HG03439 (cell line): Measurements from ENCODE around the gene SCP2.

Experiments
- ATAC-seq: cut with Tn5 transposase; IDR thresholded peaks from one replicate; pipeline ENCODE4 v1.9.1; 2021; ENCODE audit warnings: mild to moderate bottlenecking, moderate library complexity; ENCODE audit not compliant: unreplicated experiment

Gene SCP2

DNA sequence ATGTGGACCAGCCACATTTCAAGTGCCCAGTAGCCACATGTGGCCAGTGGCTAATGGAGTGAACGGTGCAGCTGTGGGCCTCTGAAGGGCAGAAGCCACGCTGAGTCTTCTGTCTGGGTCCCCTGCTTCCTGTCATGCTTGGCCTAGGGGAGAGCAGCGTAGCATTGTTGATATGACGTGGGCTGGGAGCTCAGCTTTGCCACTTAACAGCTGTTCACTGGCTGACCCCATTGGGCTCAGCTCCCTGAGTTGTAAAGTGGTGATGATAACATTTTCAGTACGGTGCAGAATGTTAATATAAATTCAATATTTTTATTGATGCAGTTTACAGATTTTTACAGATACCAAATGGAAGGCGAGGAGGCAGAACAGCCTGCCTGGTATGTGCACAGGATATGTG, 139.4 kb downstream of the SCP2 start:
- ATAC-seq = no peak

- ATAC-seq = no peak
These were observed 140.0 kb downstream of the SCP2 start for GRCh38 chr1:53066891-53067738.

- no peak for ATAC-seq
These were observed 140.8 kb downstream of the SCP2 start for GRCh38 chr1:53067886-53068285.

DNA sequence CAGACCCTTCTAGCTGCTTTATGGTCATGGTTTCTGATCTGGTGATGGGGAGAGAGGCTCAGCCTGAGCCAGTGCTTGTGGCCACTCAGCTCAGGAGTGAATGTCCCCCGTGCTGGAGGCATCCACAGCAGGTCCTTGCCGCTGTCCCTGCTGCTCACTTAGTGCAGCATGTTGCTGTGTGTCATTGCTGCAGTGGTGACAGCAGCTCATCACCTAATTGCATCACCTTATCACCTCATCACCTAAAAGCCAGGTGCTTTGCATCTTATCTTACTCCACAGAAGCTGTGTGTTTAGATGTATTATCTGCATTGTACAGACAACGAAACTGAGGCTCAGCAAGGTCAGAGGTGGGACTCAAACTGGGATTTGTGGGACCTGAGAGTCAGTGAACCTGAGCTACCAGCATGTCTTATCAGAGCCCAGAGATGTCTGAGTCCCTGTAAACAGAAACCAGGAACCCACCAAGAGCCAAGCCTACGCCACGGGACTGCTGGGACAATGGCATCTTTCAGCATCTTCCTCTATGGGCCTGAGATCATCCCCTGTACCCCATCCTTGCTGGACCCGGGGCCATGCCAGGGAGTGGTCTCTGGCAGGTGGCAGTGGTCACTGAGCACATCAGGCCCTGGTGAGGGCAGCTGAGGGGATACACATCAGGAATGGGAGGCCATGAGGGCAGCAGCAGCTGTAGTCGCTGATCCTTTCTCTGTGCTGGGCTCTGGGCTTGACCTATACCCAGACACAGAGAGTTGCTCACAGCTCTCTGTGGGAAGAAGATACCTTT, 141.4 kb downstream of the SCP2 start:
- no peak for ATAC-seq

DNA sequence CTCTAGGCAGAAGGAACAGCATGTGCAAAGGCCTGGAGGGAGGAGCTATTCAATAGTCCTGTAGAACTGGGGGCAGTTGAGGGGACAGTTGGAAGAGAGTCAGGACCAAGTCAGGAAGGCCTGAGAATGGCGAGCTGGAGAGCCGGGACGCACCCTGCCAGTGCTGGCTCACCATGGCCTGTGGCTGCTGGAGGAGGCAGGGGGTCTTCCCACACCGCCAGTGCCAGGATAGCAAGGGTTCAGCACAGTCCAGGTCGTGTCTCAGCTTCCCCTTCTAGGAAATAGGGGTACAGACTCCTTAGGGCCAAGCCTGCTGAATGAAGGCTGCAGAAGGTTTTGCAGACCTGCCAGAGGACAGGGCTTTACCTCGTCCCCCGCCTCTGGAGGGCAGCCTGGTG, 142.2 kb downstream of the SCP2 start:
- ATAC-seq = no peak

- no peak for ATAC-seq
These were observed 142.7 kb downstream of the SCP2 start for GRCh38 chr1:53069663-53070327.

DNA sequence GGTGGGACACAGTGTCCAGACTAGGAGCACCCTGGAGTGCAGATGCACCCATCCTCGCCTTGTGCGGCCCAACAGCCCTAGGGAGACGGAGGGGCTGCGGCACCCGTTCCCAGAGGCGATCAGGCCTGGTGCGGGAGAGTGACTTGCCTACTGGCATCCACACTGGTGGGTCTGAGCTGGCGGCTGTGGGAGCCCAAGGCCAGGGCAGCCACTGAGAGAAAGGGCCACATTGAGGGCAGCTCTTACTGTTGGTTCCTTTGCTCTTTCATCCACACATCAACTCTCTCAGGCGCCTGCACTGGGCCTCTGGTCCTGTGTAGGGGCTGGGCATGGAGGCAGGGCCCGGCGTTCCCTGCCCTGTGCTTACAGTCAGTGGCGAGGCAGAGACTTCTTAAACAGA, 143.5 kb downstream of the SCP2 start:
- no peak for ATAC-seq

DNA sequence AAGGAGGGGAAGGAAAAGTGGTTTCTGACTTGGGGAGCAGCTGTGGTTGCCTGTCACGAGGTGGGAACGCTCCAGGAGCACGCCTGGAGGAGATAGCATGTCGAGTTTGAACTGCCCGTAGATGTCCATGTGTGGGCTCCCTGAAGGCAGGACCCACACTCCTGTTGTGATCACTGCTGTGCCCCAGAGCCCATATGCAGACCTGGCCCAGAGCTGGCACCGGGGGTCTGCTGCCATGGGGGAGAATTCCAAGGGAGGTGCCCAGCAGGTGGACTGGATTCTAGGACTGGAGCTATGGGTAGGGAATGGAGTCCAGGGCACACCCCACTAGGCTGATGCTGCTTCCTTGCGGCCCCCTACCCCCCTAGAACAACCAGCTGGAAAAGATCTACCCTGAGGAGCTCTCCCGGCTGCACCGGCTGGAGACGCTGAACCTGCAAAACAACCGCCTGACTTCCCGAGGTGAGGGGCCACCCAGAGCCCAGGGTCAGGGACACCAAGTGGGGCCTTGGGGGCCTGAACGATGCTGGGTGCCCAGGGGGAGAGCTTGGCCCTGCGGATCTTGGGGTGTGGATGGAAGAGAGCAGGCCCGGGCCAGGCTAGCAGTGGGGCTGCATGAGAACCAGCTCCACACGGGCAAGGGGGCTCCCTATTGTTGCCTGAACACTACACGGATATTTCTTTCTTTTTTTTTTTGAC, 144.2 kb downstream of the SCP2 start:
- ATAC-seq = no peak

- ATAC-seq = no peak
These were observed 144.8 kb downstream of the SCP2 start for GRCh38 chr1:53071915-53072314.

DNA sequence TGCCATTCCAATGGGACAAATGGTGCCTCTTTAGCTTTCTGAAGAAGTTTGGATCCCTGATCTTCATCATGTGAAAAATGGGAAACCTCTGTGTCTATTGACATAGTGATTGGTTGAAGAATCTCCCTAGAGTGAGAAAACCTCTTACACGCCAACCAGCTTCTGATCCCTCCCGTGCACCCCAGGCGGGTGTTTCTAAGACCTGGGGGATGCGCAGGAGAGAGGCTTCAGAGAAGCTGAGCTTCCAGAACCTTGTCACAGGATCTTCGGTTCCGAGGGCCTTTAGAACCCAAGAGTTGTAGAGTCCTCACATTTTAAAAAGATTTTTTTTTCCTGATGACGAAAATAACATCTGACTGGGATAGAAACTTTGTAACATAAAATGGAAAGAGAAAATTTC, 146.2 kb downstream of the SCP2 start:
- no peak for ATAC-seq

DNA sequence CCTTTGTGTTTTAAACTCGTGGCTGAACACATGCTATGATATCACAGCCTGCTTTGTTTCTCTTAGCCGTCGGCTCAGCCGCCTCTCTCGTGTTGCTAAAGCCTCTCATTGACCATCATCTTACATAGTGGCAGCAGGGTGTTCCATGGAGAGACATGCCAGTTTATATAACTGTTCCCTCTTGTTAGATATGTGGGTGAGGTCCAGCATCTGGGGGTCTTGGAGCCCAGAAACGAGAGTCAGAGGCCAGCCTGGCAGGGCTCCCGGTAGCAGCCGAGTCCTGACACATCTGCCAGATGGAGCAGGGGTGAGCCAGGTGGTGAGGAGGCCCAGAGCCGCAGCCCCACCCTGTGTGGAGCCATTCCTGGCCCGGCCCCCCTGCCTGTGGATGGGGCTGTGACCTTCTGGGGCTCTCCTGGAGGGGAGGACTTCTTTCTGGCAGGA, 146.8 kb downstream of the SCP2 start:
- ATAC-seq = no peak

DNA sequence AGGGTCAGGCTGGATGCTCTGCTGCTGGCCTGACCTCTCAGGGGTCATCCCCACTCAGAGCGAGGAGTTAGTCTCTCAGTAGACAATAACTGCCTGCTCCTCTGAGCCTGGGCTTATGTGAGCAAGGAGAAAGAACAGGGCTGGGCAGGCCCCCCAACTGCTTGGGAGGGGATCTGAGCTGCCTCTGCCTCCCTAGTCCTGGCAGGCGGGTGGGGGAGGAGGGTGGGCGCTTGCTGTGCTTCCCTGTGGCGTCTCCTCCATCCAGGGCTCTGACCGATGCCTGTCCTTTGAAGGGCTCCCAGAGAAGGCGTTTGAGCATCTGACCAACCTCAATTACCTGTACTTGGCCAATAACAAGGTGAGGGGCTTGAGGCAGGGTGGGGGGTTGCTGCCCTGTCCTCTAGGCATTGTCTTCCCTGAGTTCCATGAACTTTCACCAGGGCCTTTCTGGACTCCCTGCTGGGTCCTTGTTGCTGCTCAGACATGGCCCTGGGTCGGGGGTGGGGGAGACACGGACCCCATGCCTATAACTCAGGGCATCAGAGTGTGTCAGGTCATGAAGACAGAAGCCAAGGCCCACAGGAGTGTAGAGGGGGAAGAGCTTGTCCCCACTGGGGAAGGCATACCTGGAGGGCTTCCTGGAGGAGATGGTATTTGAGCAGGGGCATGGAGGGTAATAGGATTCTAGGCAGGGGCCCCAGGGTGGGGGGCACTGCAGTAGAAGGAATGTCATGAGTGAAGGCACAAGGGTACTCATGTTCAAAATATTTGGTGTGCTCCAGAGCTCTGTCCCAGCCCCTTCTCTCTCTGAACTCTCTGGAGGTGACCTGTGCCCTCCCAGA, 147.5 kb downstream of the SCP2 start:
- ATAC-seq = no peak

DNA sequence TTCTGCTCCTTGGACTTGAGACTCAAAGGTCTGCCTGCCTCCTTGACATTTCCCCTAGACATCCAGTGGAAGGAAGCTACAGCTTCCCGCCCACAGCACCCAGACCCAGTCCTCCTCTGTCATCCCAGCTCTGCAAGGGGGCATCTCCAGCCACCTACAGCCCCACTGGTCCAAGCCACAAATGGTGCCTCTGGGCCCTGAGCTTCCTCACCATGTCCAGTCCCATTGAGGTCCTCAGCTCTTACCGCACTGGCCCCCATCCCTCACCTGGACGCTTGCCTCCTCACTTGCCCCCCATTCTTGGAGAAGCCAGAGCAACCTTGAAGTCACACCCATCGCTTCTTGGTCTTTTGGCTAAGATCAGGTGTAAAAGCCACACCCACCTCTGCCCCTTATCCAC, 148.1 kb downstream of the SCP2 start:
- ATAC-seq = no peak

DNA sequence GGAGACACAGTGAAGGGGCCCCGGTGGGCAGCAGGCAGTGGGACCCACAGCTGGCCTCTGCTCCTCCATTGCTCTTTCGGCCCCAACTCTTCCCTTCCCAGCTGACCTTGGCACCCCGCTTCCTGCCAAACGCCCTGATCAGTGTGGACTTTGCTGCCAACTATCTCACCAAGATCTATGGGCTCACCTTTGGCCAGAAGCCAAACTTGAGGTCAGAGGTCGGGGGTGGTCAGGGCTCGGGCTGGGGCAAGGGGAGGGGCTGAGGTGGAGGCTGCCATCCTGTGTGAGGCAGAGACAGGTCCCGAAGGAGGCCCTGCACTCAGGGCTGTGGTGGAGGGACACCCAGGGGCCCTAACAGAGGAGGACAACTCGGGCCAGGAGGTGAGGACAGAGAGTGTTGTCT, 148.7 kb downstream of the SCP2 start:
- no peak for ATAC-seq

DNA sequence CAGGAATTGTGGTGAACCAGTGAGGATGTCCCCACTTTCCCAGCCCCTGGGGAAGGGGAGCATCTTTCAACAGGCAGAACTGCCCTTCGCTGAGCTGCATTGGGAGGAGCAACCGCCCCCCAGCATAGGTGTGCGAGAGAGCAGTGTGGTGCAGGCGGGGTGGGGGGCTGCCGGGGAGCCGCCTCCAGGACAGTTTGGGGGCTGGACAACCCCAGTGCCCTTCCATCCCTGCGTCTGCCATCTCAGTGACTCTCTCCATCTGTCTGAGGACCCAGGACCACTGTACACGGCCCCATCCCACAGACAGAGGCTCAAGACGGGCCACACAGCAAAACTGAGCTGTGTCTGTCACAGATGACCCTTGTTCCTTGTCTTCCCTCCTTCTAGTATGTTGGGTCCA, 149.1 kb downstream of the SCP2 start:
- no peak for ATAC-seq

DNA sequence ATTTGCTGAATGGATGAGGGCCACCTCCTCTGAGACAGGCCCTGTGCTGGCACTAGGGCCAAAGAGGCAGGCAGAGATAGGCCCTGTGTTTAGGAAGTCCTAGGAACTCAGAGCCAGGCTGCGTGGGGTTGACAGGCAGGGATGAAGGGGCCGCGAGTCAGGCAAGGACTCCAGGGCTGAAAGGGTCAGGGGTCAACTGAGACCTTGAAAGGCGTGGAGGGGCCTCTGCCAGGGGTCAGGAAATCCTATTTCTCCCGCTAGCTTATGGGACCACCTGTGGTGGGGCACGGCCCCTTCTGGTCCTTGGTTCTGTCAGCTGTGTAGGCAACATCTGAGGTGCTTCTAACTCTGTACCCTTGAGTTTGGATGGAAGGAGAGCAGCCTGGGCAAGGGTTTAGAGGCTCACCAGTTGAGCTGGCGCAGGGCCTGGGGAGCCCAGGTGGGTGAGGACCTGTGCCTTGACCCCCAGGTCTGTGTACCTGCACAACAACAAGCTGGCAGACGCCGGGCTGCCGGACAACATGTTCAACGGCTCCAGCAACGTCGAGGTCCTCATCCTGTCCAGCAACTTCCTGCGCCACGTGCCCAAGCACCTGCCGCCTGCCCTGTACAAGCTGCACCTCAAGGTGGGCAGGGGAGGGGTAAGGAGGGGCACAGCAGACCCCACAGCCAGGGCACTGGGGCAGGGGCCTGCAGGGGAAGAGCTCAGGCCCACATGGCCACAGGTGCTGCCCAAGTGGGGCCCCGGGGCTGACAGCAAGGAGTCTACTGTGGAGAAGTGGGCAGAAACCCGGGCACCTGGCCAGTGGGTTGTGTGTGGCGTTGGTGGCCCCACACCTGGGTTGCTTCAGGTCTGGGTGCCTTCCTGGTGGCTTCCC, 149.9 kb downstream of the SCP2 start:
- no peak for ATAC-seq

GRCh38 chr1:53077599-53077965, 150.5 kb downstream of the SCP2 start:
- ATAC-seq = no peak

DNA sequence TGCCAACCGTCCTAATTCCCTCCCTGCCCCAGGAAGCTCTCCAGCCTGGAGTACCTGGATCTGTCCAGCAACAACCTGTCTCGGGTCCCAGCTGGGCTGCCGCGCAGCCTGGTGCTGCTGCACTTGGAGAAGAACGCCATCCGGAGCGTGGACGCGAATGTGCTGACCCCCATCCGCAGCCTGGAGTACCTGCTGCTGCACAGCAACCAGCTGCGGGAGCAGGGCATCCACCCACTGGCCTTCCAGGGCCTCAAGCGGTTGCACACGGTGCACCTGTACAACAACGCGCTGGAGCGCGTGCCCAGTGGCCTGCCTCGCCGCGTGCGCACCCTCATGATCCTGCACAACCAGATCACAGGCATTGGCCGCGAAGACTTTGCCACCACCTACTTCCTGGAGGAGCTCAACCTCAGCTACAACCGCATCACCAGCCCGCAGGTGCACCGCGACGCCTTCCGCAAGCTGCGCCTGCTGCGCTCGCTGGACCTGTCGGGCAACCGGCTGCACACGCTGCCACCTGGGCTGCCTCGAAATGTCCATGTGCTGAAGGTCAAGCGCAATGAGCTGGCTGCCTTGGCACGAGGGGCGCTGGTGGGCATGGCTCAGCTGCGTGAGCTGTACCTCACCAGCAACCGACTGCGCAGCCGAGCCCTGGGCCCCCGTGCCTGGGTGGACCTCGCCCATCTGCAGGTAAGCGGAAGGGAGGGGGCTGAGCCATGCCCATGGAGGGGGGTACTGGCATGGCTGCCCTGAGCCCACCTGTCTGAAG, 151.4 kb downstream of the SCP2 start:
- no peak for ATAC-seq

GRCh38 chr1:53079251-53079650, 152.2 kb downstream of the SCP2 start:
- ATAC-seq = no peak
